GM23338 (cell line): ENCODE data around the gene NR1D1. TPM values are rescaled to one million over a fixed set of nuclear protein-coding genes. Genes with fewer than 3 reads are reported as not detected.
A peak's percentile ranks its signal among the peaks of the same experiment; 100 is the strongest.

Experiments used
- ATAC-seq: fragments of 200-7000 bp; cut with Tn5 transposase; 3 replicates; pipeline ENCODE4 v1.9.1; 2020
- DNase-seq: peaks from one replicate; pipeline ENCODE4 v3.0.0-alpha.2; 2015; ENCODE audit warnings: low spot score
- H2AFZ ChIP-seq: fragments of 200-600 bp; sonication (generic); 2 replicates; pipeline ENCODE4 v1.8.0; 2016; ENCODE audit warnings: antibody characterized with exemption, mild to moderate bottlenecking, moderate library complexity
- H3F3A ChIP-seq: fragments of 200-600 bp; sonication (generic); replicated peaks from 2 replicates; pipeline ENCODE4 v1.8.0; 2017; ENCODE audit warnings: antibody characterized with exemption, mixed run types, low read depth
- H3K27ac ChIP-seq: fragments of 200-600 bp; sonication (generic); 2 replicates; pipeline ENCODE4 v1.6.1; 2016; ENCODE audit warnings: low read depth
- H3K27me3 ChIP-seq: fragments of 200-600 bp; sonication (generic); 2 replicates; pipeline ENCODE4 v1.8.0; 2016; ENCODE audit warnings: mild to moderate bottlenecking, mixed run types, moderate library complexity; ENCODE audit not compliant: insufficient read depth
- H3K36me3 ChIP-seq: fragments of 200-600 bp; sonication (generic); 2 replicates; pipeline ENCODE4 v1.8.0; 2016; ENCODE audit warnings: mild to moderate bottlenecking; ENCODE audit not compliant: insufficient read depth
- H3K4me1 ChIP-seq: fragments of 200-600 bp; sonication (generic); 2 replicates; pipeline ENCODE4 v1.8.0; 2016; ENCODE audit warnings: mild to moderate bottlenecking, moderate library complexity; ENCODE audit not compliant: insufficient read depth
- H3K4me2 ChIP-seq: fragments of 200-600 bp; sonication (generic); 2 replicates; pipeline ENCODE4 v1.7.1; 2017; ENCODE audit warnings: mixed run types
- H3K4me3 ChIP-seq: fragments of 200-600 bp; sonication (generic); 2 replicates; pipeline ENCODE4 v1.6.1; 2016; ENCODE audit warnings: mixed run types
- H3K79me2 ChIP-seq: fragments of 200-600 bp; sonication (generic); replicated peaks from 2 replicates; pipeline ENCODE4 v1.8.0; 2017; ENCODE audit warnings: mild to moderate bottlenecking; ENCODE audit not compliant: insufficient read depth
- H3K9me2 ChIP-seq: fragments of 200-600 bp; sonication (generic); 2 replicates; pipeline ENCODE4 v1.8.0; 2017; ENCODE audit not compliant: insufficient read depth
- H4K20me1 ChIP-seq: fragments of 200-600 bp; sonication (generic); replicated peaks from 2 replicates; pipeline ENCODE4 v1.8.0; 2017; ENCODE audit warnings: mild to moderate bottlenecking; ENCODE audit not compliant: insufficient read depth
- H3K27ac Mint-ChIP-seq: 2 replicates; pipeline ENCODE4 v1.8.0; 2020; ENCODE audit warnings: inconsistent platforms, mild to moderate bottlenecking, moderate library complexity, mixed read lengths
- H3K27me3 Mint-ChIP-seq: 3 replicates; pipeline ENCODE4 v1.8.0; 2022; ENCODE audit warnings: low read depth, mild to moderate bottlenecking, moderate library complexity, mixed read lengths, inconsistent platforms; ENCODE audit not compliant: insufficient read depth, poor library complexity
- H3K36me3 Mint-ChIP-seq: 3 replicates; pipeline ENCODE4 v1.8.0; 2021; ENCODE audit warnings: low read depth, mild to moderate bottlenecking, inconsistent platforms, moderate library complexity, mixed read lengths
- H3K4me1 Mint-ChIP-seq: 3 replicates; pipeline ENCODE4 v1.8.0; 2020; ENCODE audit warnings: mild to moderate bottlenecking, inconsistent platforms, mixed read lengths
- H3K4me3 Mint-ChIP-seq: 3 replicates; pipeline ENCODE4 v1.8.0; 2021; ENCODE audit warnings: moderate library complexity, mild to moderate bottlenecking, inconsistent platforms, mixed read lengths
- H3K9me3 Mint-ChIP-seq: 3 replicates; pipeline ENCODE4 v1.8.0; 2020; ENCODE audit warnings: moderate library complexity, mild to moderate bottlenecking, inconsistent platforms, mixed read lengths
- EZH2phosphoT487 ChIP-seq: fragments of 200-600 bp; sonication (generic); IDR thresholded peaks from one replicate; pipeline ENCODE4 v1.8.1; 2018; ENCODE audit warnings: antibody characterized with exemption; ENCODE audit not compliant: unreplicated experiment
- JUNB ChIP-seq: IDR thresholded peaks from one replicate; pipeline ENCODE4 v1.6.1; 2016; ENCODE audit warnings: antibody characterized with exemption; ENCODE audit not compliant: unreplicated experiment
- polyA plus RNA-seq: library from polyadenylated mRNA; unstranded; fragments of >200 nt; fragmentation: Nextera tagmentation; extraction: Ambion mirVana; gene quantifications from 2 replicates; pipeline ENCODE4 v1.2.1, GENCODE V29; 2016
- total RNA-seq: library from RNA; depleted of rRNA; stranded (reverse); fragments of >200 nt; shearing (Covaris generic); gene quantifications from 2 replicates; pipeline ENCODE4 v1.2.3, GENCODE V29; 2014
- TF ChIP-seq, protein P1 (sequence below): fragments of 250-450 bp; sonication (Bioruptor Pico); IDR thresholded peaks from 2 replicates; pipeline ENCODE4 v1.5.0; 2020; ENCODE audit warnings: mild to moderate bottlenecking, moderate library complexity
- TF ChIP-seq, protein P2 (sequence below), 2 experiments: fragments of 200-600 bp in 1 of 2; sonication (generic) in 1 of 2; conservative IDR thresholded peaks; 2 replicates each; pipeline versions ENCODE4 v1.5.1 to v1.6.1; 2016 to 2017; ENCODE audit warnings: antibody characterized with exemption in 2 of 2, low read depth in 2 of 2, mild to moderate bottlenecking in 2 of 2, moderate library complexity in 1 of 2
- TF ChIP-seq, protein P3 (sequence below): IDR thresholded peaks from 2 replicates; pipeline ENCODE4 v1.6.1; 2016; ENCODE audit warnings: antibody characterized with exemption

The NR1D1 gene
- total and polyA plus RNA-seq, 2 experiments from 2014 or later = 3.3 to 4.2 TPM

DNA sequence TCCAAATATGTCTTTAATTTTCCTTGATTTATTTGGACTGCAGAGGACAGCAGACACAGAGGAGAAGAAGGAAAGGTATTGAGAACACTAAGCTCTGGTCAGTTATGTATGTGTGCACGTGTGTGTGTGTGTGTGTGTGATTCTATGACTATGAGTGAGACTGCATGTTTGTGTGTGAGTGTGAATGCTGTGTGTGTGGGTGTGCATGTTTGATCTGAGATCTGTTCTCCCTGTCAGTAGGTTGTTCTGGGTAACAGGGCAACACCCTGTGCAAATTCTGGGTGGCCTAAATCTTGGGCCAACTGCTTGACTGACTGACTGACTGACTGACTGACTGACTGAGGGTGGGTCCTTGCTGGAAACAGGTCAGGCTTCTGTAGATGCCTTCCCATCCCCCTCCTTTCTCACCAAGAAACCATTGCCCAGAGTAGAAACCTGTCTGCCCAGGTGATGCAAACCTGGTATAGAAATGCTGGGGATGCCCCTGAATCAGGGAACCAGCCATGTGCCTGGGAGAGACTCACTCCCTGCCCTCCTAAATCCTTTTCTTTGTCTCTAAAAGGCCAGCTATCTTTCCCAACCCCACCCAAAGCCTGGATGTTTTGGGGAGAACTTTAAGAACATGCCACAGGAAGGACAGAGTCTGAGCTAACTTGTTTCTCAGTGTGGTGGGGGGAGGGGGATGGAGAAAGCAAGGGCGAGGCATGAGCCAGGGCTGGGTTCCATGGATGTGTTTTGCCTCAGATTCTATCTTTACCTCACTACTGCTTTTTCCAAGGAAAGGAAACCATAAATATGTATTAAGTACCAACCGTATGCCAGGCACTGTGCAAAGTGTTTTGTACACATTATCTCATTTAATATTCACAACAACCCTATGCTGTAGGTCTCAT, 4.5 kb upstream of the NR1D1 start:
- Mint-ChIP-seq H3K4me3 (peak overlapping the region; percentile 11; the same call in 1 of the 3 replicates), H3K27ac (no peak overlapping the region), H3K9me3 (peaks cover 3% of the 10 kb centered on the region; the same call in 2 of the 3 replicates), H3K27me3 (peaks cover 66% of the 10 kb centered on the region), H3K36me3 (no peaks in the 10 kb centered on the region; the same call in 2 of the 3 replicates), H3K4me1 (peaks cover 79% of the 10 kb centered on the region)
- no peaks in the 10 kb centered on the region for H3K79me2 ChIP-seq
- no peak overlapping the region for H3K27ac ChIP-seq
- H3K4me3 ChIP-seq = 0 out of 2 replicates have a peak overlapping the region, but pooled peaks have one; percentile 17
- no peak for ATAC-seq
- H3K36me3 ChIP-seq = no peaks in the 10 kb centered on the region
- peaks cover 41% of the 10 kb centered on the region for H3K27me3 ChIP-seq
- H3K9me2 ChIP-seq = peaks cover 7% of the 10 kb centered on the region; the same call in 1 of the 2 replicates
- no peaks in the 10 kb centered on the region for H4K20me1 ChIP-seq
- peak overlapping the region; percentile 31; the same call in 1 of the 2 replicates for H3K4me2 ChIP-seq
- TF ChIP-seq JUNB = no peak
- TF ChIP-seq, protein P1, sequence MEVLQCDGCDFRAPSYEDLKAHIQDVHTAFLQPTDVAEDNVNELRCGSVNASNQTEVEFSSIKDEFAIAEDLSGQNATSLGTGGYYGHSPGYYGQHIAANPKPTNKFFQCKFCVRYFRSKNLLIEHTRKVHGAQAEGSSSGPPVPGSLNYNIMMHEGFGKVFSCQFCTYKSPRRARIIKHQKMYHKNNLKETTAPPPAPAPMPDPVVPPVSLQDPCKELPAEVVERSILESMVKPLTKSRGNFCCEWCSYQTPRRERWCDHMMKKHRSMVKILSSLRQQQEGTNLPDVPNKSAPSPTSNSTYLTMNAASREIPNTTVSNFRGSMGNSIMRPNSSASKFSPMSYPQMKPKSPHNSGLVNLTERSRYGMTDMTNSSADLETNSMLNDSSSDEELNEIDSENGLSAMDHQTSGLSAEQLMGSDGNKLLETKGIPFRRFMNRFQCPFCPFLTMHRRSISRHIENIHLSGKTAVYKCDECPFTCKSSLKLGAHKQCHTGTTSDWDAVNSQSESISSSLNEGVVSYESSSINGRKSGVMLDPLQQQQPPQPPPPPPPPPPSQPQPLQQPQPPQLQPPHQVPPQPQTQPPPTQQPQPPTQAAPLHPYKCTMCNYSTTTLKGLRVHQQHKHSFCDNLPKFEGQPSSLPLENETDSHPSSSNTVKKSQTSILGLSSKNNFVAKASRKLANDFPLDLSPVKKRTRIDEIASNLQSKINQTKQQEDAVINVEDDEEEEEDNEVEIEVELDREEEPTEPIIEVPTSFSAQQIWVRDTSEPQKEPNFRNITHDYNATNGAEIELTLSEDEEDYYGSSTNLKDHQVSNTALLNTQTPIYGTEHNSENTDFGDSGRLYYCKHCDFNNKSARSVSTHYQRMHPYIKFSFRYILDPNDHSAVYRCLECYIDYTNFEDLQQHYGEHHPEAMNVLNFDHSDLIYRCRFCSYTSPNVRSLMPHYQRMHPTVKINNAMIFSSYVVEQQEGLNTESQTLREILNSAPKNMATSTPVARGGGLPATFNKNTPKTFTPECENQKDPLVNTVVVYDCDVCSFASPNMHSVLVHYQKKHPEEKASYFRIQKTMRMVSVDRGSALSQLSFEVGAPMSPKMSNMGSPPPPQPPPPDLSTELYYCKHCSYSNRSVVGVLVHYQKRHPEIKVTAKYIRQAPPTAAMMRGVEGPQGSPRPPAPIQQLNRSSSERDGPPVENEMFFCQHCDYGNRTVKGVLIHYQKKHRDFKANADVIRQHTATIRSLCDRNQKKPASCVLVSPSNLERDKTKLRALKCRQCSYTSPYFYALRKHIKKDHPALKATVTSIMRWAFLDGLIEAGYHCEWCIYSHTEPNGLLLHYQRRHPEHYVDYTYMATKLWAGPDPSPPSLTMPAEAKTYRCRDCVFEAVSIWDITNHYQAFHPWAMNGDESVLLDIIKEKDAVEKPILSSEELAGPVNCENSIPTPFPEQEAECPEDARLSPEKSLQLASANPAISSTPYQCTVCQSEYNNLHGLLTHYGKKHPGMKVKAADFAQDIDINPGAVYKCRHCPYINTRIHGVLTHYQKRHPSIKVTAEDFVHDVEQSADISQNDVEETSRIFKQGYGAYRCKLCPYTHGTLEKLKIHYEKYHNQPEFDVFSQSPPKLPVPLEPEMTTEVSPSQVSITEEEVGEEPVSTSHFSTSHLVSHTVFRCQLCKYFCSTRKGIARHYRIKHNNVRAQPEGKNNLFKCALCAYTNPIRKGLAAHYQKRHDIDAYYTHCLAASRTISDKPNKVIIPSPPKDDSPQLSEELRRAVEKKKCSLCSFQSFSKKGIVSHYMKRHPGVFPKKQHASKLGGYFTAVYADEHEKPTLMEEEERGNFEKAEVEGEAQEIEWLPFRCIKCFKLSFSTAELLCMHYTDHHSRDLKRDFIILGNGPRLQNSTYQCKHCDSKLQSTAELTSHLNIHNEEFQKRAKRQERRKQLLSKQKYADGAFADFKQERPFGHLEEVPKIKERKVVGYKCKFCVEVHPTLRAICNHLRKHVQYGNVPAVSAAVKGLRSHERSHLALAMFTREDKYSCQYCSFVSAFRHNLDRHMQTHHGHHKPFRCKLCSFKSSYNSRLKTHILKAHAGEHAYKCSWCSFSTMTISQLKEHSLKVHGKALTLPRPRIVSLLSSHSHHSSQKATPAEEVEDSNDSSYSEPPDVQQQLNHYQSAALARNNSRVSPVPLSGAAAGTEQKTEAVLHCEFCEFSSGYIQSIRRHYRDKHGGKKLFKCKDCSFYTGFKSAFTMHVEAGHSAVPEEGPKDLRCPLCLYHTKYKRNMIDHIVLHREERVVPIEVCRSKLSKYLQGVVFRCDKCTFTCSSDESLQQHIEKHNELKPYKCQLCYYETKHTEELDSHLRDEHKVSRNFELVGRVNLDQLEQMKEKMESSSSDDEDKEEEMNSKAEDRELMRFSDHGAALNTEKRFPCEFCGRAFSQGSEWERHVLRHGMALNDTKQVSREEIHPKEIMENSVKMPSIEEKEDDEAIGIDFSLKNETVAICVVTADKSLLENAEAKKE (CRISPR knock-in tag) = no peak
- peak; percentile 32 for DNase-seq
- peaks cover 10% of the 10 kb centered on the region; the same call in 1 of the 2 replicates for H3F3A ChIP-seq
- no peak overlapping the region for H2AFZ ChIP-seq
- peaks cover 68% of the 10 kb centered on the region for H3K4me1 ChIP-seq

DNA sequence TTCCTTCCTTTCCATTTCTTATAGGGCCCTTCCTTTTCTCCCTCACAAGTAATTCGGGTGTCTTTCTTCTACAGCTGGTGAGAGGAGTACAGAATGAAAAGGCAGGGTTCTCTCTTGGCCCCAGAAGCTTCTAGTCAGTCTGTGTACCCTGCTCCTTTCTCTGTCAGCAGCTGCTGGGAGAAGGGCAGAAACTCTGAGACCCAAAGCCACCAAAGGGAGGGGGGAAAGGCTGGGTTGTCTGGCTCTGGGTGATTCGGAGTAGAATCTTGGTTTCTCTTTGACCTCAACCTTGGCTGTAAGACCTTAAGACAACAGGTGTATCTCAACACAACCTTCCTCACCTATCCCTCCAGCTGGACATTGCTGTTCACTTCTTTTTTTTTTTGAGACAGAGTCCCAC, 3.3 kb upstream of the NR1D1 start:
- H3K4me3 Mint-ChIP-seq = no peak overlapping the region
- Histone ChIP-seq H3F3A (peaks cover 14% of the 10 kb centered on the region; the same call in 1 of the 2 replicates), H3K4me2 (peak overlapping the region; percentile 11; the same call in 1 of the 2 replicates), H3K27me3 (peaks cover 47% of the 10 kb centered on the region), H4K20me1 (no peaks in the 10 kb centered on the region), H3K4me3 (no peak overlapping the region), H3K4me1 (peaks cover 62% of the 10 kb centered on the region), H3K36me3 (no peaks in the 10 kb centered on the region), H2AFZ (peak overlapping the region; percentile 70; the same call in 1 of the 2 replicates), H3K27ac (no peak overlapping the region), H3K79me2 (no peaks in the 10 kb centered on the region), H3K9me2 (peaks cover 8% of the 10 kb centered on the region; the same call in 1 of the 2 replicates)
- peak overlapping the region; percentile 77; the same call in 1 of the 2 replicates for H3K27ac Mint-ChIP-seq
- peaks cover 1% of the 10 kb centered on the region; the same call in 2 of the 3 replicates for H3K36me3 Mint-ChIP-seq
- H3K4me1 Mint-ChIP-seq = peaks cover 80% of the 10 kb centered on the region
- no peak for DNase-seq
- H3K9me3 Mint-ChIP-seq = peaks cover 9% of the 10 kb centered on the region; the same call in 2 of the 3 replicates
- no peak for ATAC-seq
- H3K27me3 Mint-ChIP-seq = peaks cover 76% of the 10 kb centered on the region
- TF ChIP-seq JUNB (no peak), EZH2phosphoT487 (no peak)
- TF ChIP-seq, protein P2, sequence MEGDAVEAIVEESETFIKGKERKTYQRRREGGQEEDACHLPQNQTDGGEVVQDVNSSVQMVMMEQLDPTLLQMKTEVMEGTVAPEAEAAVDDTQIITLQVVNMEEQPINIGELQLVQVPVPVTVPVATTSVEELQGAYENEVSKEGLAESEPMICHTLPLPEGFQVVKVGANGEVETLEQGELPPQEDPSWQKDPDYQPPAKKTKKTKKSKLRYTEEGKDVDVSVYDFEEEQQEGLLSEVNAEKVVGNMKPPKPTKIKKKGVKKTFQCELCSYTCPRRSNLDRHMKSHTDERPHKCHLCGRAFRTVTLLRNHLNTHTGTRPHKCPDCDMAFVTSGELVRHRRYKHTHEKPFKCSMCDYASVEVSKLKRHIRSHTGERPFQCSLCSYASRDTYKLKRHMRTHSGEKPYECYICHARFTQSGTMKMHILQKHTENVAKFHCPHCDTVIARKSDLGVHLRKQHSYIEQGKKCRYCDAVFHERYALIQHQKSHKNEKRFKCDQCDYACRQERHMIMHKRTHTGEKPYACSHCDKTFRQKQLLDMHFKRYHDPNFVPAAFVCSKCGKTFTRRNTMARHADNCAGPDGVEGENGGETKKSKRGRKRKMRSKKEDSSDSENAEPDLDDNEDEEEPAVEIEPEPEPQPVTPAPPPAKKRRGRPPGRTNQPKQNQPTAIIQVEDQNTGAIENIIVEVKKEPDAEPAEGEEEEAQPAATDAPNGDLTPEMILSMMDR (conservative IDR thresholded peaks at IDR 0.05; ENCODE audit: low read depth in 2 of 2) = no peak
- TF ChIP-seq, protein P3, sequence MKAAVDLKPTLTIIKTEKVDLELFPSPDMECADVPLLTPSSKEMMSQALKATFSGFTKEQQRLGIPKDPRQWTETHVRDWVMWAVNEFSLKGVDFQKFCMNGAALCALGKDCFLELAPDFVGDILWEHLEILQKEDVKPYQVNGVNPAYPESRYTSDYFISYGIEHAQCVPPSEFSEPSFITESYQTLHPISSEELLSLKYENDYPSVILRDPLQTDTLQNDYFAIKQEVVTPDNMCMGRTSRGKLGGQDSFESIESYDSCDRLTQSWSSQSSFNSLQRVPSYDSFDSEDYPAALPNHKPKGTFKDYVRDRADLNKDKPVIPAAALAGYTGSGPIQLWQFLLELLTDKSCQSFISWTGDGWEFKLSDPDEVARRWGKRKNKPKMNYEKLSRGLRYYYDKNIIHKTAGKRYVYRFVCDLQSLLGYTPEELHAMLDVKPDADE = no peak
